CD4-positive, alpha-beta T cell (primary cell): ENCODE results near the gene METTL4. TPM values are rescaled to one million over a fixed set of nuclear protein-coding genes. Genes with fewer than 3 reads are reported as not detected.

Experiments used
- ATAC-seq: fragments of 200-7000 bp; cut with Tn5 transposase; one replicate; pipeline ENCODE4 v1.10.0; 2022; ENCODE audit warnings: mild to moderate bottlenecking; ENCODE audit not compliant: poor library complexity
- CTCF ChIA-PET: fragments of 350-600 bp; sonication (Branson Sonifier 250); formaldehyde crosslinking; loops from one replicate; lab custom pipeline; 2021; ENCODE audit warnings: antibody characterized with exemption, inconsistent platforms; lab: Charles Lee
- POLR2A ChIA-PET: fragments of 350-600 bp; sonication (Branson Sonifier 250); formaldehyde crosslinking; loops from one replicate; lab custom pipeline; 2021; ENCODE audit warnings: antibody characterized with exemption, inconsistent platforms; lab: Charles Lee
- DNase-seq, 14 experiments: peaks; one replicate each; pipeline ENCODE4 v3.0.0-alpha.2; 2013 to 2020; ENCODE audit warnings: mixed read lengths in 2 of 14
- H3K27ac ChIP-seq, 2 donors: one replicate each; pipeline versions ENCODE4 v1.5.1 to v1.7.0; 2013; ENCODE audit warnings: low read length in 2 of 2, low read depth in 1 of 2, mild to moderate bottlenecking in 1 of 2
- H3K27me3 ChIP-seq, 2 experiments: 1 replicate in 1 of 2; 2 replicates in 1 of 2; pipeline versions ENCODE4 v1.6.1 to v1.7.0; 2013; ENCODE audit warnings: low read length in 2 of 2, control low read depth in 1 of 2, mild to moderate bottlenecking in 1 of 2, moderate library complexity in 1 of 2; ENCODE audit not compliant: insufficient read depth in 2 of 2, control insufficient read depth in 1 of 2
- H3K36me3 ChIP-seq: one replicate; pipeline ENCODE4 v1.6.1; 2013; ENCODE audit warnings: low read length, control low read depth; ENCODE audit not compliant: insufficient read depth
- H3K4me1 ChIP-seq: one replicate; pipeline ENCODE4 v1.6.1; 2013; ENCODE audit warnings: low read length, control low read depth; ENCODE audit not compliant: insufficient read depth
- H3K4me3 ChIP-seq: one replicate; pipeline ENCODE4 v1.5.1; 2013; ENCODE audit warnings: mild to moderate bottlenecking, low read length, moderate library complexity
- H3K9me3 ChIP-seq, 2 experiments: 1 replicate in 1 of 2; 2 replicates in 1 of 2; pipeline versions ENCODE4 v1.6.1 to v1.7.0; 2013; ENCODE audit warnings: low read length in 2 of 2, mild to moderate bottlenecking in 2 of 2, control low read depth in 1 of 2, moderate library complexity in 1 of 2; ENCODE audit not compliant: control insufficient read depth in 1 of 2, insufficient read depth in 1 of 2
- H3K27ac Mint-ChIP-seq: one replicate; pipeline ENCODE4 v1.8.0; 2020; ENCODE audit warnings: mixed read lengths
- H3K27me3 Mint-ChIP-seq: one replicate; pipeline ENCODE4 v1.8.0; 2021; ENCODE audit warnings: mixed read lengths
- H3K36me3 Mint-ChIP-seq: one replicate; pipeline ENCODE4 v1.8.0; 2021; ENCODE audit warnings: low read depth, mixed read lengths
- H3K4me1 Mint-ChIP-seq: one replicate; pipeline ENCODE4 v1.8.0; 2021; ENCODE audit warnings: low read depth, mixed read lengths
- H3K4me3 Mint-ChIP-seq: one replicate; pipeline ENCODE4 v1.8.0; 2020; ENCODE audit warnings: mild to moderate bottlenecking, mixed read lengths
- H3K9me3 Mint-ChIP-seq: one replicate; pipeline ENCODE4 v1.8.0; 2020; ENCODE audit warnings: mixed read lengths
- CTCF ChIP-seq: fragments of 200-600 bp; IDR thresholded peaks from one replicate; pipeline ENCODE4 v1.8.0; 2022; ENCODE audit warnings: antibody characterized with exemption, mild to moderate bottlenecking
- intact Hi-C, 2 experiments: fragments of 100-400 bp; cut with DNase I in 1 of 2; cut with micrococcal nuclease in 1 of 2; formaldehyde crosslinking; loops; one replicate each; pipeline versions ENCODE4 v1.15.1 to v1.9.0; 2023 to 2025; cut with DNase I, micrococcal nuclease
- total RNA-seq, 174 experiments: library from RNA in 2 of 174; stranded (reverse) in 2 of 174; gene quantifications; one replicate each; pipeline ENCODE4 v1.2.3 and lab custom pipeline; 2021 to 2026

Gene METTL4
- total RNA-seq, 2 experiments from 2014 or later: 6.5 to 10.4 TPM

GRCh38 chr18:2588666-2589344 is 17.5 kb upstream of the METTL4 start:
- DNase-seq: no peak
- CTCF ChIA-PET: interaction anchor here (0.8 to 1.5 kb wide), 2 partner anchors 11 to 18 kb away, joined by 4 to 6 read pairs; partner anchors contain the start of genes METTL4 and NDC80
- peak overlapping the region; percentile 74 for H3K4me3 Mint-ChIP-seq
- Histone ChIP-seq H3K9me3 (no peaks in the 10 kb centered on the region), H3K36me3 (no peaks in the 10 kb centered on the region), H3K4me1 (peaks cover 15% of the 10 kb centered on the region), H3K27me3 (no peaks in the 10 kb centered on the region), H3K4me3 (no peak overlapping the region), H3K27ac (peak overlapping the region; percentile 47 to 84)
- TF ChIP-seq CTCF: no peak
- H3K36me3 Mint-ChIP-seq: no peaks in the 10 kb centered on the region
- POLR2A ChIA-PET: interaction anchor here (0.6 to 6.6 kb wide), 12 partner anchors 10 to 658 kb away, joined by 3 to 87 read pairs (median 4); partner anchors contain the start of genes METTL4, MYL12A, NDC80 and SMCHD1
- H3K27me3 Mint-ChIP-seq: no peaks in the 10 kb centered on the region
- H3K9me3 Mint-ChIP-seq: no peaks in the 10 kb centered on the region
- ATAC-seq: no peak
- H3K27ac Mint-ChIP-seq: peak overlapping the region; percentile 89
- H3K4me1 Mint-ChIP-seq: peaks cover 45% of the 10 kb centered on the region
- intact Hi-C loops: no loop called here

- Mint-ChIP-seq H3K9me3 (no peaks in the 10 kb centered on the region), H3K27ac (no peak overlapping the region), H3K36me3 (no peaks in the 10 kb centered on the region), H3K27me3 (no peaks in the 10 kb centered on the region), H3K4me3 (no peak overlapping the region), H3K4me1 (peaks cover 43% of the 10 kb centered on the region)
- Histone ChIP-seq H3K9me3 (no peaks in the 10 kb centered on the region), H3K27ac (no peak overlapping the region), H3K4me3 (no peak overlapping the region), H3K4me1 (peaks cover 15% of the 10 kb centered on the region), H3K36me3 (no peaks in the 10 kb centered on the region), H3K27me3 (no peaks in the 10 kb centered on the region)
- ChIA-PET POLR2A (interaction anchor here (1.0 to 6.6 kb wide), 6 partner anchors 9 to 72 kb away, joined by 3 to 87 read pairs (median 17); partner anchors contain the start of genes METTL4, NDC80 and SMCHD1), CTCF (interaction anchor here (0.5 kb wide), 1 partner anchor 1590 kb away, joined by 3 read pairs; no protein-coding TSS in a partner anchor)
- intact Hi-C loops: no loop called here
- no peak for DNase-seq
- TF ChIP-seq CTCF: no peak
- ATAC-seq: no peak
Measured at GRCh38 chr18:2587788-2588187, 16.5 kb upstream of the METTL4 start.

- Mint-ChIP-seq H3K4me1 (peaks cover 64% of the 10 kb centered on the region), H3K27me3 (no peaks in the 10 kb centered on the region), H3K4me3 (peak overlapping the region; percentile 100), H3K9me3 (no peaks in the 10 kb centered on the region), H3K27ac (peak overlapping the region; percentile 99), H3K36me3 (peaks cover 20% of the 10 kb centered on the region)
- intact Hi-C loops: loop anchor here in 1 of 2 experiments (5.0 to 10.0 kb wide), 3 partner anchors 34 to 671 kb away; partner anchors contain the start of gene MYL12A
- no peak for TF ChIP-seq CTCF
- no peak for DNase-seq
- H3K4me3 ChIP-seq: no peak overlapping the region
- POLR2A ChIA-PET: interaction anchor here (0.8 to 7.0 kb wide), 5 partner anchors 16 to 84 kb away, joined by 3 to 187 read pairs (median 48); partner anchors contain the start of gene SMCHD1
- CTCF ChIA-PET: interaction anchor here (0.8 to 1.5 kb wide), 4 partner anchors 26 to 673 kb away, joined by 3 read pairs; no protein-coding TSS in a partner anchor
- no peaks in the 10 kb centered on the region for H3K27me3 ChIP-seq
- H3K36me3 ChIP-seq: no peaks in the 10 kb centered on the region
- no peaks in the 10 kb centered on the region for H3K9me3 ChIP-seq
- peaks cover 27% of the 10 kb centered on the region for H3K4me1 ChIP-seq
- no peak overlapping the region for H3K27ac ChIP-seq
- no peak for ATAC-seq
Measured at GRCh38 chr18:2573408-2573807, 2.1 kb upstream of the METTL4 start.
